WTC11 (cell line): Measurements from ENCODE around the gene DDX11.
"Not testable (repeated sequence)": the region's sequence is repeated elsewhere in the genome, so short reads cannot be mapped to it uniquely, and the experiment has no call there.

Experiments used
- NR3C1 ChIP-seq: sonication (generic); formaldehyde crosslinking; conservative IDR thresholded peaks from 2 replicates; pipeline ENCODE4 v1.8.1; 2023; ENCODE audit warnings: low read depth, mild to moderate bottlenecking, missing genetic modification reagents
- ZBTB21 ChIP-seq: sonication (generic); formaldehyde crosslinking; IDR thresholded peaks from 2 replicates; pipeline ENCODE4 v1.8.1; 2023; ENCODE audit warnings: mild to moderate bottlenecking, missing genetic modification reagents, borderline replicate concordance
- ZNF121 ChIP-seq: sonication (generic); formaldehyde crosslinking; IDR thresholded peaks from 2 replicates; pipeline ENCODE4 v1.8.0; 2023; ENCODE audit warnings: missing genetic modification reagents
- TF ChIP-seq, protein P1 (sequence below): fragments of 200-600 bp; IDR thresholded peaks from 2 replicates; pipeline ENCODE4 v1.8.0; 2022; ENCODE audit warnings: antibody characterized with exemption
- TF ChIP-seq, protein P2 (sequence below): fragments of 250-450 bp; sonication (Bioruptor Pico); IDR thresholded peaks from 2 replicates; pipeline ENCODE4 v1.9.0; 2021; ENCODE audit warnings: mild to moderate bottlenecking, borderline replicate concordance
- TF ChIP-seq, protein P3 (sequence below): sonication (generic); formaldehyde crosslinking; IDR thresholded peaks from 2 replicates; pipeline ENCODE4 v1.8.0; 2022; ENCODE audit warnings: mild to moderate bottlenecking, missing genetic modification reagents

DNA sequence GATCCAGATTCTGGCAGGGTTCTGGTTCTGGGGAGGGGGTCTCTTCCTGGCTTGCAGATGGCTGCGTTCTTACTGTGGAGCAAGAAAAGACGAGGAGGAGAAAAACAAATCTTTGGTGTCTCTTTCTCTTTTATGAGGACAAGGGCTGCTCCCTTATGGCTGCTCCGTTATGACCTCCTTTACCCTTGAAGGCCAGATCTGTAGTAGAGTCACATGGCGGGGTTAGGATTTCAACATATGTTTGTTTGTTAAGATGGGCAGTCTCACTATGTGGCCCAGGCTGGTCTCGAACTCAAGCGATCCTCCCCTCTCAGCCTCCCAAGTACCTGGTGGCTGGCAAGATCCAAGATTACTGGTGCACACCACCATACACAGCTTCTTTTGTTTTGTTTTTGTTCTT lies 5.8 kb downstream of the DDX11 start:
- TF ChIP-seq, protein P1, sequence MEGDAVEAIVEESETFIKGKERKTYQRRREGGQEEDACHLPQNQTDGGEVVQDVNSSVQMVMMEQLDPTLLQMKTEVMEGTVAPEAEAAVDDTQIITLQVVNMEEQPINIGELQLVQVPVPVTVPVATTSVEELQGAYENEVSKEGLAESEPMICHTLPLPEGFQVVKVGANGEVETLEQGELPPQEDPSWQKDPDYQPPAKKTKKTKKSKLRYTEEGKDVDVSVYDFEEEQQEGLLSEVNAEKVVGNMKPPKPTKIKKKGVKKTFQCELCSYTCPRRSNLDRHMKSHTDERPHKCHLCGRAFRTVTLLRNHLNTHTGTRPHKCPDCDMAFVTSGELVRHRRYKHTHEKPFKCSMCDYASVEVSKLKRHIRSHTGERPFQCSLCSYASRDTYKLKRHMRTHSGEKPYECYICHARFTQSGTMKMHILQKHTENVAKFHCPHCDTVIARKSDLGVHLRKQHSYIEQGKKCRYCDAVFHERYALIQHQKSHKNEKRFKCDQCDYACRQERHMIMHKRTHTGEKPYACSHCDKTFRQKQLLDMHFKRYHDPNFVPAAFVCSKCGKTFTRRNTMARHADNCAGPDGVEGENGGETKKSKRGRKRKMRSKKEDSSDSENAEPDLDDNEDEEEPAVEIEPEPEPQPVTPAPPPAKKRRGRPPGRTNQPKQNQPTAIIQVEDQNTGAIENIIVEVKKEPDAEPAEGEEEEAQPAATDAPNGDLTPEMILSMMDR, result not testable (repeated sequence)
- TF ChIP-seq, protein P2, sequence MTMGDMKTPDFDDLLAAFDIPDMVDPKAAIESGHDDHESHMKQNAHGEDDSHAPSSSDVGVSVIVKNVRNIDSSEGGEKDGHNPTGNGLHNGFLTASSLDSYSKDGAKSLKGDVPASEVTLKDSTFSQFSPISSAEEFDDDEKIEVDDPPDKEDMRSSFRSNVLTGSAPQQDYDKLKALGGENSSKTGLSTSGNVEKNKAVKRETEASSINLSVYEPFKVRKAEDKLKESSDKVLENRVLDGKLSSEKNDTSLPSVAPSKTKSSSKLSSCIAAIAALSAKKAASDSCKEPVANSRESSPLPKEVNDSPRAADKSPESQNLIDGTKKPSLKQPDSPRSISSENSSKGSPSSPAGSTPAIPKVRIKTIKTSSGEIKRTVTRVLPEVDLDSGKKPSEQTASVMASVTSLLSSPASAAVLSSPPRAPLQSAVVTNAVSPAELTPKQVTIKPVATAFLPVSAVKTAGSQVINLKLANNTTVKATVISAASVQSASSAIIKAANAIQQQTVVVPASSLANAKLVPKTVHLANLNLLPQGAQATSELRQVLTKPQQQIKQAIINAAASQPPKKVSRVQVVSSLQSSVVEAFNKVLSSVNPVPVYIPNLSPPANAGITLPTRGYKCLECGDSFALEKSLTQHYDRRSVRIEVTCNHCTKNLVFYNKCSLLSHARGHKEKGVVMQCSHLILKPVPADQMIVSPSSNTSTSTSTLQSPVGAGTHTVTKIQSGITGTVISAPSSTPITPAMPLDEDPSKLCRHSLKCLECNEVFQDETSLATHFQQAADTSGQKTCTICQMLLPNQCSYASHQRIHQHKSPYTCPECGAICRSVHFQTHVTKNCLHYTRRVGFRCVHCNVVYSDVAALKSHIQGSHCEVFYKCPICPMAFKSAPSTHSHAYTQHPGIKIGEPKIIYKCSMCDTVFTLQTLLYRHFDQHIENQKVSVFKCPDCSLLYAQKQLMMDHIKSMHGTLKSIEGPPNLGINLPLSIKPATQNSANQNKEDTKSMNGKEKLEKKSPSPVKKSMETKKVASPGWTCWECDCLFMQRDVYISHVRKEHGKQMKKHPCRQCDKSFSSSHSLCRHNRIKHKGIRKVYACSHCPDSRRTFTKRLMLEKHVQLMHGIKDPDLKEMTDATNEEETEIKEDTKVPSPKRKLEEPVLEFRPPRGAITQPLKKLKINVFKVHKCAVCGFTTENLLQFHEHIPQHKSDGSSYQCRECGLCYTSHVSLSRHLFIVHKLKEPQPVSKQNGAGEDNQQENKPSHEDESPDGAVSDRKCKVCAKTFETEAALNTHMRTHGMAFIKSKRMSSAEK (CRISPR knock-in tag), result not testable (repeated sequence)
- TF ChIP-seq ZNF121 (CRISPR knock-in tag); NR3C1; ZBTB21 (CRISPR knock-in tag): not testable (repeated sequence)
- TF ChIP-seq, protein P3, sequence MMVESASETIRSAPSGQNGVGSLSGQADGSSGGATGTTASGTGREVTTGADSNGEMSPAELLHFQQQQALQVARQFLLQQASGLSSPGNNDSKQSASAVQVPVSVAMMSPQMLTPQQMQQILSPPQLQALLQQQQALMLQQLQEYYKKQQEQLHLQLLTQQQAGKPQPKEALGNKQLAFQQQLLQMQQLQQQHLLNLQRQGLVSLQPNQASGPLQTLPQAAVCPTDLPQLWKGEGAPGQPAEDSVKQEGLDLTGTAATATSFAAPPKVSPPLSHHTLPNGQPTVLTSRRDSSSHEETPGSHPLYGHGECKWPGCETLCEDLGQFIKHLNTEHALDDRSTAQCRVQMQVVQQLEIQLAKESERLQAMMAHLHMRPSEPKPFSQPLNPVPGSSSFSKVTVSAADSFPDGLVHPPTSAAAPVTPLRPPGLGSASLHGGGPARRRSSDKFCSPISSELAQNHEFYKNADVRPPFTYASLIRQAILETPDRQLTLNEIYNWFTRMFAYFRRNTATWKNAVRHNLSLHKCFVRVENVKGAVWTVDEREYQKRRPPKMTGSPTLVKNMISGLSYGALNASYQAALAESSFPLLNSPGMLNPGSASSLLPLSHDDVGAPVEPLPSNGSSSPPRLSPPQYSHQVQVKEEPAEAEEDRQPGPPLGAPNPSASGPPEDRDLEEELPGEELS, result not testable (repeated sequence)
